ENCODE results near the gene THRAP3. TPM values are rescaled to one million over a fixed set of nuclear protein-coding genes. Genes with fewer than 3 reads are reported as not detected.

THRAP3 gene
- total RNA-seq, 1 donor from 2014 or later = 119 TPM

DNA sequence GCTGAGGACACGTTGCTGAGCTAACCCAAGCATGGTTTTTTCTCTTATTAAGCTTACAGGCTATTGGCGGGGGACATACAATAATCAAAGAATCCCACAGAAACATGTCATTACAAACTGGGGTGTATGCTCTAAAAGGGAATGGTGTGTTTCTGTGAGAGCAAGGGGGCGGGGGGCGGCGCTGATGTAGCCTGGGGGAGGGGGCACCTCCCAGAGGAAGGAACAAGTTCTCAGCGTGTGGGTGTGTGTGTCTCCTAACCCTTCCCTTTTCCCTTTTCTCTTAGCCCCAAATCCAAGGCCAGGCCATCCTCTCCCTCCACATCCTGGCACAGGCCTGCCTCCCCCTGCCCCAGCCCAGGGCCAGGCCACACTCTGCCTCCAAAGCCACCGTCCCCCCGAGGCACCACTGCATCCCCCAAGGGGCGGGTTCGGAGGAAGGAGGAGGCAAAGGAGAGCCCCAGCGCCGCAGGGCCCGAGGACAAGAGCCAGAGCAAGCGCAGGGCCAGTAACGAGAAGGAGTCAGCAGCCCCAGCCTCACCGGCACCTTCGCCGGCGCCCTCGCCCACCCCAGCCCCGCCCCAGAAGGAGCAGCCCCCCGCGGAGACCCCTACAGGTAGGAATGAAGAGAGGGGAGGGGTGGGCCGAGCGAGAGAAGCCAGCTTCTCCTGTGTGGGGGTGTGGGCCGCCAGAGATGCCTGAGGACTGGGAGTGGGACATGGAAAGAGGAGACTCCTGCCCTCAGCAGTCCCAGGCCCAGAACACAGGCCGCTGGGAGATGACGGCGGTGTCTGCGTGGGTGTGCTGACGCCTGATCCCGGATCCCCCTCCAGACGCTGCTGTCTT lies 46.4 kb upstream of the THRAP3 start:
- no peak overlapping the region for H3K27ac Mint-ChIP-seq (ENCODE audit: unreplicated experiment)
- peaks cover 10% of the 10 kb centered on the region for H3K4me1 Mint-ChIP-seq (ENCODE audit: low read depth, unreplicated experiment)
- DNase-seq = peak; percentile 39
- peaks cover 7% of the 10 kb centered on the region for H3K9me3 Mint-ChIP-seq (ENCODE audit: unreplicated experiment)
- peaks cover 3% of the 10 kb centered on the region for H3K27me3 Mint-ChIP-seq (ENCODE audit: unreplicated experiment)
- no peak overlapping the region for H3K4me3 Mint-ChIP-seq (ENCODE audit: unreplicated experiment)
- H3K36me3 Mint-ChIP-seq (ENCODE audit: unreplicated experiment) = no peaks in the 10 kb centered on the region
- TF ChIP-seq, protein P1, sequence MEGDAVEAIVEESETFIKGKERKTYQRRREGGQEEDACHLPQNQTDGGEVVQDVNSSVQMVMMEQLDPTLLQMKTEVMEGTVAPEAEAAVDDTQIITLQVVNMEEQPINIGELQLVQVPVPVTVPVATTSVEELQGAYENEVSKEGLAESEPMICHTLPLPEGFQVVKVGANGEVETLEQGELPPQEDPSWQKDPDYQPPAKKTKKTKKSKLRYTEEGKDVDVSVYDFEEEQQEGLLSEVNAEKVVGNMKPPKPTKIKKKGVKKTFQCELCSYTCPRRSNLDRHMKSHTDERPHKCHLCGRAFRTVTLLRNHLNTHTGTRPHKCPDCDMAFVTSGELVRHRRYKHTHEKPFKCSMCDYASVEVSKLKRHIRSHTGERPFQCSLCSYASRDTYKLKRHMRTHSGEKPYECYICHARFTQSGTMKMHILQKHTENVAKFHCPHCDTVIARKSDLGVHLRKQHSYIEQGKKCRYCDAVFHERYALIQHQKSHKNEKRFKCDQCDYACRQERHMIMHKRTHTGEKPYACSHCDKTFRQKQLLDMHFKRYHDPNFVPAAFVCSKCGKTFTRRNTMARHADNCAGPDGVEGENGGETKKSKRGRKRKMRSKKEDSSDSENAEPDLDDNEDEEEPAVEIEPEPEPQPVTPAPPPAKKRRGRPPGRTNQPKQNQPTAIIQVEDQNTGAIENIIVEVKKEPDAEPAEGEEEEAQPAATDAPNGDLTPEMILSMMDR (IDR thresholded peaks at IDR 0.05; ENCODE audit: partially characterized antibody, unreplicated experiment) = no peak

DNA sequence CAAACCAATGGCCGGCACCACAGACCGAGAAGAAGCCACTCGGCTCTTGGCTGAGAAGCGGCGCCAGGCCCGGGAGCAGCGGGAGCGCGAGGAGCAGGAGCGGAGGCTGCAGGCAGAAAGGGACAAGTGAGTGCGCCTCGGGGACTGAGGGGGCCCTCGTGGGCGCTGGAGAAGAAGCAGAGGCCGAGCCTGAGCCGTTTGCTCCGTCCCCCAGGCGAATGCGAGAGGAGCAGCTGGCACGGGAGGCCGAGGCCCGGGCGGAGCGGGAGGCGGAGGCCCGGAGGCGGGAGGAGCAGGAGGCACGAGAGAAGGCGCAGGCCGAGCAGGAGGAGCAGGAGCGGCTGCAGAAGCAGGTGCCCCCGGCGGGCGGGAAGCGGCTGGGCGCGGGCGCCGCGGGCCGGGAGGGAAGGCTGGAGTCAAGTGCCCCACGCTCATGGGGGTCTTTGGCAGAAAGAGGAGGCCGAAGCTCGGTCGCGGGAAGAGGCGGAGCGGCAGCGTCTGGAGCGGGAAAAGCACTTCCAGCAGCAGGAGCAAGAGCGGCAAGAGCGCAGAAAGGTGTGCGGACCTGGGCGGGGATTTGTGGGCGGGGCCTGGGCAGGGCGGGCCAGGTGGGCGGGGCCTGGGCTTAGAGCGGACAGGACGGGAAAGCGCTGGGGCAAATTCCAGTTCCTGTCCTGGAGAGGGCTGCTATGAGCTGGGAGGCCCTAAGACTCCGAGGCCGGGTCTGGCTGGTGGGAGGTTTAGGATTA lies 45.6 kb upstream of the THRAP3 start:
- peak; percentile 59 for DNase-seq
- peaks cover 10% of the 10 kb centered on the region for H3K4me1 Mint-ChIP-seq (ENCODE audit: low read depth, unreplicated experiment)

DNA sequence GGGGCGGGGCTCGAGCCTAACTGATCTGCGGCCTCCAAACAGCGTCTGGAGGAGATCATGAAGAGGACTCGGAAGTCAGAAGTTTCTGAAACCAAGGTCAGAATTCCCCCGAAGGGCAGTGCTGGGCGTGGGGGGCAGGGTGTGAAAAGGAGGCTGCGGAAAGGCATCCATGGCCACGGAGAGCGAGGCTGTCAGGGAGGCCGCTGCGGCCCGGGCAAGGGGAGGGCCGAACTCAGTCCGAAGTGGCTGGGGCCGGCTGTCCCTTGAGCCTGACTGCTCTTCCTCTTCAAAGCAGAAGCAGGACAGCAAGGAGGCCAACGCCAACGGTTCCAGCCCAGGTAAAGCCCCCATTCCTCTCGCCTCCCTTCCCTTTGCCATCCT lies 45.0 kb upstream of the THRAP3 start:
- H3K4me3 Mint-ChIP-seq (ENCODE audit: unreplicated experiment) = no peak overlapping the region
- DNase-seq = no peak
- H3K36me3 Mint-ChIP-seq (ENCODE audit: unreplicated experiment) = no peaks in the 10 kb centered on the region
- TF ChIP-seq, protein P1 (IDR thresholded peaks at IDR 0.05; ENCODE audit: partially characterized antibody, unreplicated experiment) = no peak
- H3K9me3 Mint-ChIP-seq (ENCODE audit: unreplicated experiment) = peaks cover 8% of the 10 kb centered on the region
- H3K27ac Mint-ChIP-seq (ENCODE audit: unreplicated experiment) = no peak overlapping the region
- peaks cover 9% of the 10 kb centered on the region for H3K27me3 Mint-ChIP-seq (ENCODE audit: unreplicated experiment)
- H3K4me1 Mint-ChIP-seq (ENCODE audit: low read depth, unreplicated experiment) = peaks cover 9% of the 10 kb centered on the region

More for the DNA sequence above, 45.6 kb upstream of the THRAP3 start:
- Mint-ChIP-seq H3K4me3 (ENCODE audit: unreplicated experiment) (no peak overlapping the region), H3K27ac (ENCODE audit: unreplicated experiment) (no peak overlapping the region), H3K9me3 (ENCODE audit: unreplicated experiment) (peaks cover 9% of the 10 kb centered on the region), H3K36me3 (ENCODE audit: unreplicated experiment) (no peaks in the 10 kb centered on the region), H3K27me3 (ENCODE audit: unreplicated experiment) (peaks cover 9% of the 10 kb centered on the region)
- TF ChIP-seq, protein P1 (IDR thresholded peaks at IDR 0.05; ENCODE audit: partially characterized antibody, unreplicated experiment) = no peak

DNA sequence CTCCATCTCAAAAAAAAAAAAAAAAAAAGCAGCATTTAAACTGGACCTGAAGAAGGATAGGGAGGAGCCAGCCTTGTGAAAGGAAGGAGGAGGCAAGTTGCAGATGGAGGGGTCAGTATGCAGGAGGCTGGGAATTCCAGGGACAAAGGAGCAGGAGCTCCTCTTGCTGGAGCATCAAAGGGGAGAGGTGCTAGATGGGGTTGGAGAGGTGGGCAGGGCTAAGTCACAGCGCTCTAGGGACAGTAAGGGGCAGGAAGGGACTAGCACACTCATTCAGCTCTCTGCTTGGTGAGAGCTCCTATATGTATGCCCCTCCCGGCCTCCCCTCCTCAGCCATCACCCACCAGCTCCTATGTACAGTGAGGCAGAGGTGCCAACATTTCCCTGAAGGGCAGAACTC lies 41.5 kb upstream of the THRAP3 start:
- Mint-ChIP-seq H3K27me3 (ENCODE audit: unreplicated experiment) (peaks cover 9% of the 10 kb centered on the region), H3K4me3 (ENCODE audit: unreplicated experiment) (no peak overlapping the region), H3K36me3 (ENCODE audit: unreplicated experiment) (no peaks in the 10 kb centered on the region), H3K9me3 (ENCODE audit: unreplicated experiment) (peaks cover 6% of the 10 kb centered on the region), H3K27ac (ENCODE audit: unreplicated experiment) (no peak overlapping the region), H3K4me1 (ENCODE audit: low read depth, unreplicated experiment) (peaks cover 2% of the 10 kb centered on the region)
- TF ChIP-seq, protein P1 (IDR thresholded peaks at IDR 0.05; ENCODE audit: partially characterized antibody, unreplicated experiment) = no peak
- DNase-seq = no peak

Measured in glutamatergic neuron (in vitro differentiated cells).